Tibial artery (tissue), 4 donors: ENCODE data around the gene MAP7.

Experiments used
- DNase-seq, 2 donors: peaks; one replicate each; pipeline ENCODE4 v3.0.0-alpha.2; 2019
- H3K27ac ChIP-seq, 2 donors: fragments of 200-600 bp; sonication (generic) in 1 of 2; 1 replicate in 1 of 2; 2 replicates in 1 of 2; pipeline ENCODE4 v1.5.1; 2018 to 2019; ENCODE audit warnings: mild to moderate bottlenecking in 1 of 2
- H3K27me3 ChIP-seq, 2 donors: fragments of 200-600 bp; sonication (generic) in 1 of 2; one replicate each; pipeline versions ENCODE4 v1.5.1 to v1.6.0; 2016 to 2019
- H3K36me3 ChIP-seq, 3 donors: fragments of 200-600 bp; sonication (generic) in 2 of 3; one replicate each; pipeline ENCODE4 v1.5.1; 2016 to 2019; ENCODE audit warnings: mild to moderate bottlenecking in 2 of 3
- H3K4me1 ChIP-seq, 4 donors: fragments of 200-600 bp; sonication (generic) in 2 of 4; 1 replicate in 3 of 4; 2 replicates in 1 of 4; pipeline ENCODE4 v1.5.1; 2016 to 2019
- H3K4me3 ChIP-seq, 2 donors: fragments of 200-600 bp; sonication (generic) in 1 of 2; 1 replicate in 1 of 2; 2 replicates in 1 of 2; pipeline ENCODE4 v1.5.1; 2018 to 2019; ENCODE audit warnings: mild to moderate bottlenecking in 2 of 2
- H3K9me3 ChIP-seq, 3 donors: fragments of 200-600 bp; sonication (generic) in 1 of 3; one replicate each; pipeline ENCODE4 v1.5.1; 2016 to 2019
- CTCF ChIP-seq, 2 experiments: fragments of 200-600 bp in 1 of 2; fragments of 450-650 bp in 1 of 2; IDR thresholded peaks; one replicate each; pipeline ENCODE4 v1.5.1; 2017 to 2019; ENCODE audit warnings: antibody characterized with exemption in 2 of 2, mild to moderate bottlenecking in 1 of 2, moderate library complexity in 1 of 2
- intact Hi-C: fragments of 100-400 bp; cut with DNase I; formaldehyde crosslinking; loops from one replicate; pipeline ENCODE4 v1.15.0; 2023; ENCODE audit warnings: low total_unique reads

Gene MAP7

GRCh38 chr6:136411025-136411325 lies 139.2 kb downstream of the MAP7 start:
- Histone ChIP-seq H3K27me3 (no peaks in the 10 kb centered on the region), H3K4me1 (peaks cover 0 to 22% (median 4%) of the 10 kb centered on the region in 4 donors), H3K4me3 (no peak overlapping the region), H3K27ac (no peak overlapping the region), H3K9me3 (no peaks in the 10 kb centered on the region), H3K36me3 (no peaks in the 10 kb centered on the region)
- DNase-seq, result no peak
- intact Hi-C loops, result no loop called here
- no peak for TF ChIP-seq CTCF (IDR thresholded peaks at IDR 0.05)

- intact Hi-C loops, result no loop called here
- Histone ChIP-seq H3K27me3 (no peaks in the 10 kb centered on the region), H3K27ac (no peak overlapping the region), H3K4me1 (peaks cover 0 to 22% (median 4%) of the 10 kb centered on the region in 4 donors), H3K9me3 (no peaks in the 10 kb centered on the region), H3K36me3 (no peaks in the 10 kb centered on the region), H3K4me3 (no peak overlapping the region)
- no peak for TF ChIP-seq CTCF (IDR thresholded peaks at IDR 0.05)
- no peak for DNase-seq
Observed at GRCh38 chr6:136410201-136411024, 139.8 kb downstream of the MAP7 start.

- no peak for DNase-seq
- H3K27ac ChIP-seq, result no peak overlapping the region
- TF ChIP-seq CTCF (IDR thresholded peaks at IDR 0.05), result no peak
Observed at GRCh38 chr6:136409597-136409996, 140.6 kb downstream of the MAP7 start.

GRCh38 chr6:136408204-136408603 lies 142.0 kb downstream of the MAP7 start:
- Histone ChIP-seq H3K27ac (no peak overlapping the region), H3K27me3 (no peaks in the 10 kb centered on the region), H3K9me3 (no peaks in the 10 kb centered on the region), H3K36me3 (no peaks in the 10 kb centered on the region), H3K4me1 (peaks cover 0 to 22% (median 4%) of the 10 kb centered on the region in 4 donors), H3K4me3 (no peak overlapping the region)
- no peak for DNase-seq
- TF ChIP-seq CTCF (IDR thresholded peaks at IDR 0.05), result no peak
- intact Hi-C loops, result no loop called here

More at GRCh38 chr6:136409597-136409996, 140.6 kb downstream of the MAP7 start:
- H3K9me3 ChIP-seq, result no peaks in the 10 kb centered on the region
- intact Hi-C loops, result no loop called here
- no peaks in the 10 kb centered on the region for H3K36me3 ChIP-seq
- H3K27me3 ChIP-seq, result no peaks in the 10 kb centered on the region
- peaks cover 0 to 22% (median 4%) of the 10 kb centered on the region in 4 donors for H3K4me1 ChIP-seq
- H3K4me3 ChIP-seq, result no peak overlapping the region

- TF ChIP-seq CTCF (IDR thresholded peaks at IDR 0.05), result no peak
- H3K36me3 ChIP-seq, result no peaks in the 10 kb centered on the region
- no peak for DNase-seq
- no peaks in the 10 kb centered on the region for H3K27me3 ChIP-seq
- no peaks in the 10 kb centered on the region for H3K9me3 ChIP-seq
- no peak overlapping the region for H3K4me3 ChIP-seq
- intact Hi-C loops, result no loop called here
- H3K4me1 ChIP-seq, result peaks cover 0 to 17% (median 4%) of the 10 kb centered on the region in 4 donors
- no peak overlapping the region for H3K27ac ChIP-seq
Observed at GRCh38 chr6:136405420-136406029, 144.7 kb downstream of the MAP7 start.
